ENCODE measurements around the gene CCDC127.
"Not testable (repeated sequence)": the region's sequence is repeated elsewhere in the genome, so short reads cannot be mapped to it uniquely, and the experiment has no call there.

Gene CCDC127

GRCh38 chr5:164783-165182 lies 53.2 kb downstream of the CCDC127 start:
- H3K4me3 ChIP-seq (ENCODE audit: low read length); DNase-seq (ENCODE audit: low read depth, low spot score): not testable (repeated sequence)

DNA sequence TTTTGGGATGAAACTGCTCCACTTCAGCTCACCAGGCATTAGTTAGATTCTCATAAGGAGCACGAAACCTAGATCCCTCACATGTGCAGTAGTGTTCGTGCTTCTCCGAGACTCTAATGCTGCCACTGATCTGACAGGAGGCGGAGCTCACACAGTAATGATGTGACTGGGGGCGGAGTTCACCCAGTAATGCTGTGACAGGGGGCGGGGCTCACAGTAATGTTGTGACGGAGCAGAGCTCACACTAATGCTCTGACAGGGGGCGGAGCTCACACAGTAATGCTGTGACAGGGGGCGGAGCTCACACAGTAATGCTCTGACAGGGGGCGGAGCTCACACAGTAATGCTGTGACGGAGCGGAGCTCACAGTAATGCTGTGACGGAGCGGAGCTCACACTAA lies 53.7 kb downstream of the CCDC127 start:
- no peak for DNase-seq (ENCODE audit: low read depth, low spot score)
- H3K4me3 ChIP-seq (ENCODE audit: low read length) = no peak overlapping the region

GRCh38 chr5:163841-164240 lies 54.1 kb downstream of the CCDC127 start:
- H3K4me3 ChIP-seq (ENCODE audit: low read length) = no peak overlapping the region
- no peak for DNase-seq (ENCODE audit: low read depth, low spot score)

GRCh38 chr5:163338-163620 lies 54.7 kb downstream of the CCDC127 start:
- DNase-seq (ENCODE audit: low read depth, low spot score) = no peak

DNA sequence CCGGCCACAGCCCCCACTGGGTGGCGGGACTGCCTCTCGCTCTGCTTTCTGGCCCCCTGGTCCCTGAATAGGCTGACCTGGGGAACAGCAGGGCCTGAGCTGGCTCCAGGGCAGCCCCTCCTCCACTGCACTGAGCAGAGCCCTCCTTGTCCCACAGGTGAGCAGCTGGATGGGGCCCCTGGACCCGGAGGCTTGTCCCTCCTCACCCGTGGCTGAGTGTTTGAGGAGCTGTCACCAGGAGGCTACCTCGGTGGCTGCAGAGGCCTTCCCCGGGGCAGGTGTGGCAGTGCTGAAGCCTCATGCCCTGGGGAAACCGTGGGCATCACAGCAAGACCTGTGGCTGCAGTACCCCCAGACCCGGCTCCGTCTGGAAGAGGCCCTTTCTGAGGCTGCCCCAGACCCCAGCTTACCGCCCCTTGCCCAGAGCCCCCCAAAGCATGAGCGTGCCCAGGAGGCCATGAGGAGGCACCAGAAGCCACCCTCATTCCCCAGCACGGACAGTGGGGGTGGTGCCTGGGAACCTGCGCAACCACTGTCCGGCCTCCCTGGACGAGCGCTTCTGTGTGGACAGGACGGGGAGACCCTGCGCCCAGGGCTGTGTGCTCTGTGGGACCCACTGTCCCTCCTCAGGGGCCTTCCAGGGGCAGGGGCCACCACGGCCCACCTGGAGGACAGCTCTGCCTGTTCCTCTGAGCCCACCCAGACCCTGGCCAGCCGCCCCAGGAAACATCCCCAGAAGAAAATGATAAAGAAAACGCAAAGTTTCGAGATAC lies 55.2 kb downstream of the CCDC127 start:
- DNase-seq (ENCODE audit: low read depth, low spot score) = no peak

More at GRCh38 chr5:163338-163620, 54.7 kb downstream of the CCDC127 start:
- H3K4me3 ChIP-seq (ENCODE audit: low read length) = no peak overlapping the region

GRCh38 chr5:162190-162564 lies 55.8 kb downstream of the CCDC127 start:
- no peak overlapping the region for H3K4me3 ChIP-seq (ENCODE audit: low read length)
- DNase-seq (ENCODE audit: low read depth, low spot score) = no peak

More for the DNA sequence above, 55.2 kb downstream of the CCDC127 start:
- no peak overlapping the region for H3K4me3 ChIP-seq (ENCODE audit: low read length)

DNA sequence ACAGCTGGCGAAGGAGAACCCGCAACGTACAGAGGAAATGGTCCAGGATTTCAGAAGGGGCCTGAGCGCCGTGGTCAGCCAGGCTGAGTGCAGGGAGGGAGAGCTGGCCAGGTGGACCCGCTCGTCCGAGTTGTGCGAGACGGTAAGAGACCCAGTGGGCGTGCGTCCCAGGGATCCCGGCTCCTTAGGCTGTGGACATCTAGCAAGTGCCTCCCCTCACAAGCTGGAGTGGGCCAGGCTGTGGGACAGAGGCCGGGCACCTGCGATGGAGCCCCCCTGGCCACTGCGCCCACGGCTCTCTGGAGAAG lies 56.2 kb downstream of the CCDC127 start:
- H3K4me3 ChIP-seq (ENCODE audit: low read length) = no peak overlapping the region
- DNase-seq (ENCODE audit: low read depth, low spot score) = no peak

DNA sequence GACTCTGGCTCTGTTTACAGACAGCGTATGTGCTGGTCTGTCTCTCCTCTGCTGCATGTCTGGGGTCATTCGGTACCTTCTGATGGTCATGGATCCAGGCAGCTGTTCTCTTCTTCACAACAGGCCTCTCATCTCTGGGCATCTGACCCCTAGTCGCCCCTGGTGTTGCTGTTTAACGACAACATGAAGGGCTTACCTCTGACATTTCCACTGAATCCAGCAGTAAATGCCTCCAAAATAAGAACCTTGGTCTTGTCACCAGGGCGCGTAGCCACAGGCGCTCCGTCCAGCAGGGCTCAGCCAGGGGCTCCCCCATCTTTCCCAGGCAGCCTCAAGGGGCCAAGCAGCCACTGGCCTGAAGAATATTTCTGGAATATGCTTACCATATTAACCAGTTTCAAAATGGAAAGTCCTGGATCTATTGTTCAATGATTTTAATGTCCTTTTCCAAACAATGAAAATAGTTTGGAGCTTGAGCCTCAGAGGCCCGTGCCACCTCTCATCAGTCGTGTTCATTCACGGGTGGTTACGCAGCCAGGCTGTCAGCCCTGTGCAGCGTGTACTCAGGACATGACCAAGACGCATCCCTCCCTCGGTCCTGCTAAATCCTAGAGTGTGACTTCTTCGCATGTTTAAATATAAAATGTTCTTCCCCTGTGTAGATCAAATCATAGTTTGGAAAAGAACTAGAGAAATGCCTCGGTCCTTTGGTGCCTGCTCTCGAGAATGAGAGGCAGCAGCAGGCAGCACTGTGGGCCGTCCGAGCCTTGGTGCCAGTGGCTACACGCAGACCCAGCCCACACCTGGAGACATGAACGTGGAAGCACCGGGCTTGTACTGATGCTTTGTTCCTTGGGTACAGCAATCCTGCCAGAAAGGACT lies 56.8 kb downstream of the CCDC127 start:
- no peak for DNase-seq (ENCODE audit: low read depth, low spot score)
- no peak overlapping the region for H3K4me3 ChIP-seq (ENCODE audit: low read length)

DNA sequence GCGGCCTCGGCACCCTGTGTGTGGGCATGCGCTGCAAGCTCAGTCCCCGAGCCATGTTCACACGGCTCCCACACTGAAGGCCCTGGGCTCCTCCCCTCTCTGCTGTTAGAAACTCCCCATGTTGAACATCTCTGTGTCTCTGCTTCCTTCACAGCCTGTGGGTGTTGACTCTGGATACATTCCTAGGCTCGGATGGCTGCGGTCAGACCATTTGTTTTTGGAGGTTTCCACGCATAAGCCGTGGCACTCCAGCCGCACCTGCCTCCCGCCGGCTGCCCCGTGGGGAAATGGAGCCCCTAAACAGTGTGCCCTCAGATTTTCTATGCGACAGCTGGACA lies 57.8 kb downstream of the CCDC127 start:
- DNase-seq (ENCODE audit: low read depth, low spot score) = no peak

GRCh38 chr5:159448-160172 lies 58.3 kb downstream of the CCDC127 start:
- H3K4me3 ChIP-seq (ENCODE audit: low read length) = no peak overlapping the region
- no peak for DNase-seq (ENCODE audit: low read depth, low spot score)

More for the DNA sequence above, 57.8 kb downstream of the CCDC127 start:
- H3K4me3 ChIP-seq (ENCODE audit: low read length) = no peak overlapping the region

DNA sequence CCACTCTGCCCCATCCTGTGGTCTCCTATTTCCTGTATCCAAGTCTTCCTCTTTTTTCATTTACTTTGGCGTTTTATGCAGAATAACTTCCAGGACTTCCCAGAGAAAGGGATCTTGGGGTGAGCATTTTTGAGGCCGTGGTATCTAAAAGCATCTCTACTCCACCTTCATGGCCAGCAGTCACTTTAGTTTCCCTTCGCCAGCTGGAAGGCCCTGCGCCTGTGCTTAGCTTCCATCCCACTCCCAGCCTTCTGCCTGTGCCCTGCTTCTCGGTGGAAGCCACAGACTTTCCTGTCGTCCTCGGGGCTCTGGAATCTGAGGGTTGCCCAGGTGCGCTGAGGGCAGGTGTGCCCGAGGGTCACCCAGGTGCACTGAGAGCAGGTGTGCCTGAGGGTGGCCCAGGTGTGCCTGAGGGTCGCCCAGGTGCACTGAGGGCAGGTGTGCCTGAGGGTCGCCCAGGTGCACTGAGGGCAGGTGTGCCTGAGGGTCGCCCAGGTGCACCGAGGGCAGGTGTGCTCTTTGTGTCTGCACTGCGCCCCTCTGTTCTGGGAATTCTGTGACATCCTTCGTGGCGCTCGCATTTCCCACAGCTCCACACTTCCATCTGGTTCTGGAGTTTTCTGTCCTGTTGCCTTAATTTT lies 59.0 kb downstream of the CCDC127 start:
- DNase-seq (ENCODE audit: low read depth, low spot score) = no peak
- no peak overlapping the region for H3K4me3 ChIP-seq (ENCODE audit: low read length)

- no peak for DNase-seq (ENCODE audit: low read depth, low spot score)
- no peak overlapping the region for H3K4me3 ChIP-seq (ENCODE audit: low read length)
Measured at GRCh38 chr5:157801-158200, 60.2 kb downstream of the CCDC127 start.

DNA sequence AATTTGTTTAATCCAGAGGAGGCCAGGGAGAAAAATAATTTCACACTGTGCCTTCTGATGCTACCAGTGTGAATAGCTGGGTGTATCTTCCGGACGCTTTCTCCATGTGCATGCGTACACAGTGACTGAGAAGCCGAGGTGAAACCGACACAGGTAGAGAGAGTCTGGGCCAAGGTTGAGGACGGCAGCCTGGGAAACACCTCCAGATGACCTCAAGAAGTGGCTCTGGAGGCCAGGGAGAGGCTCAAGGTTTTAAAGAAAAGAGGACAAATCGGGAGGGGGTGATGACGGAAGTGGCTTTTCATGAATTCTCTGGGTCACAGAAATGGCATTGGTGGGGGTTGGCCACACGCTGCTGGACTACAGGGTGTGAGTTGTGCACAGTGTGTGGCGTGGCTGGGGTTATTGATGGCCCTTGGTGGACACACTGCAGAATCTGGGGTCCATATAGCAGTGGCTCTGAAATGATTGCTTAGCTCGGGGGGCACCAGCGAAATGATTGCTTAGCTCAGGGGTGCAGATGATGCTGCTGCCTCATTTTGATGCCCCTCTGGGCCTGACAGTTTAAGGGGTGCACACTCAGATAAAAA lies 60.7 kb downstream of the CCDC127 start:
- DNase-seq (ENCODE audit: low read depth, low spot score) = no peak
- H3K4me3 ChIP-seq (ENCODE audit: low read length) = no peak overlapping the region

DNA sequence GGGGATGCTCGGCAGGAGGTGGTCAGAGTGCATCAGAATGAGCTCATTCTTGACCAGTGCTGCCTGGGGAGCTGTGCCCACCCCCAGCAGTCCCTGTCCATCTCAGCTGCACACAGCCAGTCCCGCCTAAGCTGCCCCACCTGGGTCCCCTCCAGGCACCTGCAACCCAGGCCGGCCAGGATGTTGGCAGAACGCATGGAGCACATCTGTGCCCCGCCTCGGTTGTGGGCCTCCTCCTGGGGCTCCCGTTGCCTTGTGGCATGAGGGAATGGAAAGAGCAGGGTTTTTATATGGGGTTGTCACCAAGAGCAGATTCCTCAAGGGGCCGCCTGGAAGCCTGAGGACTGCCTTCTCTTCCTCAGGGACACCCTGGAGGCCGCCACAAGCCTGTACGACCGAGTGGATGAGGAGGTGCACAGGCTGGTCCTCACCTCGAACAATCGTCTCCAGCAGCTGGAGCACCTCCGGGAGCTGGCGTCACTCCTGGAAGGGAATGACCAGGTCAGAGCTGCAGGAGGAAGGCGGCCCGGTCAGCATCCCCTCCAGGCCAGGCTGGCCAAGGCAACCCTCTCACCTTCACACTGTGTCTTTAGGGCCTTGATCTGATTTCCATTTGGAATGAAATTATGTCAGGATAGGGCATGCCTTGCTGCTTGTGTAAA lies 61.4 kb downstream of the CCDC127 start:
- no peak for DNase-seq (ENCODE audit: low read depth, low spot score)
- no peak overlapping the region for H3K4me3 ChIP-seq (ENCODE audit: low read length)

- DNase-seq (ENCODE audit: low read depth, low spot score) = no peak
- H3K4me3 ChIP-seq (ENCODE audit: low read length) = no peak overlapping the region
Measured at GRCh38 chr5:155651-156410, 62.1 kb downstream of the CCDC127 start.

- DNase-seq (ENCODE audit: low read depth, low spot score) = no peak
- no peak overlapping the region for H3K4me3 ChIP-seq (ENCODE audit: low read length)
Measured at GRCh38 chr5:154826-155225, 63.1 kb downstream of the CCDC127 start.

GRCh38 chr5:154236-154635 lies 63.7 kb downstream of the CCDC127 start:
- no peak for DNase-seq (ENCODE audit: low read depth, low spot score)
- H3K4me3 ChIP-seq (ENCODE audit: low read length) = no peak overlapping the region

GRCh38 chr5:153256-153655 lies 64.7 kb downstream of the CCDC127 start:
- DNase-seq (ENCODE audit: low read depth, low spot score) = no peak
- H3K4me3 ChIP-seq (ENCODE audit: low read length) = no peak overlapping the region
